Kidney (tissue), 14 donors: ENCODE data around the gene PARP2. TPM values are rescaled to one million over a fixed set of nuclear protein-coding genes. Genes with fewer than 3 reads are reported as not detected.

Experiments used
- DNase-seq, 5 donors: peaks; one replicate each; pipeline ENCODE4 v3.0.0-alpha.2; 2013 to 2020
- FAIRE-seq: peaks from 2 replicates; lab custom pipeline; 2012; peaks lifted over from hg19 to GRCh38; lab: Jason Lieb, UNC
- H3K27ac ChIP-seq, 2 donors: one replicate each; pipeline ENCODE4 v1.7.0; 2013; ENCODE audit warnings: low read depth in 2 of 2, low read length in 2 of 2, inconsistent platforms in 1 of 2
- H3K27me3 ChIP-seq: one replicate; pipeline ENCODE4 v1.7.1; 2013; ENCODE audit warnings: low read length, inconsistent platforms; ENCODE audit not compliant: control insufficient read depth, insufficient read depth
- H3K36me3 ChIP-seq, 3 donors: one replicate each; pipeline versions ENCODE4 v1.7.0 to v1.7.1; 2013; ENCODE audit warnings: low read length in 3 of 3, control low read depth in 1 of 3, inconsistent platforms in 1 of 3; ENCODE audit not compliant: insufficient read depth in 3 of 3, control insufficient read depth in 2 of 3
- H3K4me1 ChIP-seq, 3 donors: one replicate each; pipeline versions ENCODE4 v1.7.0 to v1.7.1; 2013; ENCODE audit warnings: low read length in 3 of 3, inconsistent platforms in 1 of 3, low read depth in 1 of 3; ENCODE audit not compliant: control insufficient read depth in 2 of 3, insufficient read depth in 2 of 3
- H3K4me3 ChIP-seq, 3 donors: one replicate each; pipeline versions ENCODE4 v1.7.0 to v1.8.1; 2013; ENCODE audit warnings: low read length in 3 of 3, control low read depth in 1 of 3, inconsistent platforms in 1 of 3
- H3K9ac ChIP-seq, 3 donors: one replicate each; pipeline versions ENCODE4 v1.7.0 to v1.7.1; 2013; ENCODE audit warnings: low read length in 3 of 3, control low read depth in 1 of 3, inconsistent platforms in 1 of 3
- H3K9me3 ChIP-seq, 3 donors: one replicate each; pipeline versions ENCODE4 v1.7.0 to v1.7.1; 2013; ENCODE audit warnings: low read length in 3 of 3, control low read depth in 1 of 3, inconsistent platforms in 1 of 3; ENCODE audit not compliant: control insufficient read depth in 2 of 3, insufficient read depth in 1 of 3
- intact Hi-C: fragments of 100-400 bp; cut with DNase I; formaldehyde crosslinking; loops from one replicate; pipeline ENCODE4 v1.11.1; 2022
- polyA plus RNA-seq: library from polyadenylated mRNA; stranded (reverse); fragments of 350-450 nt; fragmentation: Illumina TruSeq; extraction: RNeasy Lipid Tissue Mini Kit (QIAGEN cat#74804); gene quantifications from one replicate; pipeline ENCODE4 v1.2.3, GENCODE V29; 2014; ENCODE audit warnings: low read depth, low replicate concordance; ENCODE audit not compliant: insufficient read depth
- total RNA-seq: library from RNA; stranded (reverse); fragmentation: NEBNext Ultra II Directional; extraction: Animal tissue kit (Norgen Biotek cat#: 25700); gene quantifications from one replicate; pipeline ENCODE4 v1.2.1, GENCODE V29; 2021
- TF ChIP-seq, protein P1 (sequence below): IDR thresholded peaks from 3 replicates; pipeline ENCODE4 v1.5.1; 2012; ENCODE audit warnings: mild to moderate bottlenecking, moderate library complexity, borderline replicate concordance; ENCODE audit not compliant: insufficient read depth; ENCODE audit errors: extremely low read depth
- donor health status: control.
- donor health status: control.
- donor health status: control.
- donor health status: control.
- donor health status: control.
- donor health status: DM: yes; HTN: yes; CAD: no.
- donor health status: Normal renal cell carcinoma (clear cell type).

Gene PARP2
- total and polyA plus RNA-seq, 2 donors from 2014 or later = 14.4 to 18.4 TPM

DNA sequence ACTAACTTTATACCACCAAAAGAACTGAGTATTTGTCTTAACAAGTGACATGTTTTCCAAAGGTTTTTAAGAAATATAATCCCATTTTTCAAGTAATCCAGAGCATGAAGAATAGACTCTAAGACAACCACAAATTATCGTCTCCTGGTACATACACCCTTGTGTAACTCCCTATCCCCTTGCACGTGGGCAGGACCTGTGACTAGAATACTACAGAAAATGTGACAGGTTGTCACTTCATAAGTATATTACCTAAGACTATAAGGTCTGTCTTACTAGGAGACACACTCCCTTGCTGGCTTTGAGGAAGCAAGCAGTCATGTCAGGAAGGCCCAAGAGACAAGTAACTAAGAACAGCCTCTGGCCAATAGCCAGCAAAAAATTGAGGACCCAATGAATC is 29.4 kb upstream of the PARP2 start:
- FAIRE-seq = no peak
- H3K36me3 ChIP-seq = peaks cover 5 to 23% (median 21%) of the 10 kb centered on the region in 3 donors
- H3K9ac ChIP-seq = no peak overlapping the region
- H3K4me1 ChIP-seq = no peaks in the 10 kb centered on the region
- no peaks in the 10 kb centered on the region for H3K9me3 ChIP-seq
- no peak for DNase-seq
- intact Hi-C loops = no loop called here
- TF ChIP-seq, protein P1, sequence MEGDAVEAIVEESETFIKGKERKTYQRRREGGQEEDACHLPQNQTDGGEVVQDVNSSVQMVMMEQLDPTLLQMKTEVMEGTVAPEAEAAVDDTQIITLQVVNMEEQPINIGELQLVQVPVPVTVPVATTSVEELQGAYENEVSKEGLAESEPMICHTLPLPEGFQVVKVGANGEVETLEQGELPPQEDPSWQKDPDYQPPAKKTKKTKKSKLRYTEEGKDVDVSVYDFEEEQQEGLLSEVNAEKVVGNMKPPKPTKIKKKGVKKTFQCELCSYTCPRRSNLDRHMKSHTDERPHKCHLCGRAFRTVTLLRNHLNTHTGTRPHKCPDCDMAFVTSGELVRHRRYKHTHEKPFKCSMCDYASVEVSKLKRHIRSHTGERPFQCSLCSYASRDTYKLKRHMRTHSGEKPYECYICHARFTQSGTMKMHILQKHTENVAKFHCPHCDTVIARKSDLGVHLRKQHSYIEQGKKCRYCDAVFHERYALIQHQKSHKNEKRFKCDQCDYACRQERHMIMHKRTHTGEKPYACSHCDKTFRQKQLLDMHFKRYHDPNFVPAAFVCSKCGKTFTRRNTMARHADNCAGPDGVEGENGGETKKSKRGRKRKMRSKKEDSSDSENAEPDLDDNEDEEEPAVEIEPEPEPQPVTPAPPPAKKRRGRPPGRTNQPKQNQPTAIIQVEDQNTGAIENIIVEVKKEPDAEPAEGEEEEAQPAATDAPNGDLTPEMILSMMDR = no peak
- H3K27ac ChIP-seq = no peak overlapping the region
- no peaks in the 10 kb centered on the region for H3K27me3 ChIP-seq
- no peak overlapping the region for H3K4me3 ChIP-seq

DNA sequence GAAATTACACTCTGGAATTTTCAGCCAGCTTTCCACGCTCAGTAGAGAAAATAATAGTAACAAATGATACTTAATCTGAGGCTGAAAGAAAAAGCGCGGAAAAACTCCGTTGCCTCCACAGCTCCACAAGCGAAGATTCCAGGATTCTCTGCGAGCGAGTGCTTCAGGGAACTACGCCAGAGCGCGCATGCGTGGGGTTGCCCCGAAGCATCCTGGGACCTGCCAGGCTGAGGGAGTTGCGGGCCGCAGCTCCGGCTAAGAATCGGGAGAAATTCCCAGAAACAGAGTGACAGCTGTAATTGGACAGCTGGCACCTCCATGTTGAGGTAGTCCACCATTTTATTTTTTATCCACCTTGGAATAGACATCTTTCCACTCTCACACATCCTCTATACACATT is 25.7 kb upstream of the PARP2 start:
- no peak overlapping the region for H3K27ac ChIP-seq
- no peak overlapping the region for H3K9ac ChIP-seq
- peaks cover 5 to 27% (median 14%) of the 10 kb centered on the region in 3 donors for H3K36me3 ChIP-seq
- no peaks in the 10 kb centered on the region for H3K4me1 ChIP-seq
- intact Hi-C loops = no loop called here
- no peaks in the 10 kb centered on the region for H3K9me3 ChIP-seq
- FAIRE-seq (no peak), DNase-seq (no peak)
- H3K4me3 ChIP-seq = no peak overlapping the region
- TF ChIP-seq, protein P1 = no peak
- no peaks in the 10 kb centered on the region for H3K27me3 ChIP-seq

DNA sequence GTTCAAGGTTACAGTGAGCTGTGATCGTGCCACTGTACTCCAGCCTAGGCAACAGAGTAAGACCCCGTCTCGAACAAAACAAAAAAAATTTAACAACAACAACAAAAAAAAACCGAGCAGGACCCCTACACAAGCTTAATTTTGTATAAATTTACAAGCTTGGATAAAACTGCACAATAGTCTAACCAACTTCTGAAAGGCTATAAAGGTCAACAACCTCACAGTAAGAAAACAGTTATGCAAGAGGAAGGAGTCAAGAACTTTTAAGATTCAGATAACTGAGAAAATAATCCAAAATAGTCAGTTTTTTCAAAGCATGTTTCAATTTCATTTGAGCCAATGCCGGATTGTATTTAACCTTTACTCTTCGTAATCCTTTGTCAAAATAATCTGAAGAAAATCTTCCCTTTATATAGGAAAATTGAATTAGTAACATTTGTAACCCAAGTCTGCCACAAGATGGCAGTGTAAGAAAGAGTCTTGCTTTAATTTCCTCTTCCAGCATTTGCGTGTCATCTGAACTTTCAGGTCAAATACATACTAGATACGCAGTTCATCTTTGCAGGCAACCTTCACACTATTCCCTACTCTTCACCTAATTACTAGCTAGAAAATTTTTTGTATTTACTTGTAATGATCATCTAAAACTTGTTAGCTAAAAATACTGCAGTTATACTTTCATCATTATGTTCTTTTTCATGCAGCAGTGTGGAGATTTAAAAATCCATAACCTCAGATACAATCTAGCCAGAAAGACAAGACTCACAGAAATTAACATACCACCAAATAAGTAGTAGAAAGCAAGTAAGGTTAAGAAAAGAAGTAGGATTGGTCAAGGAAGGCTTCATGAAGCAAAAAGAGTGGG is 16.2 kb upstream of the PARP2 start:
- peak overlapping the region in 1 of 3 donors; percentile 52 for H3K9ac ChIP-seq
- peak; percentile 96 for FAIRE-seq
- DNase-seq = peak in 2 of 5 donors; percentile 80 to 88
- H3K36me3 ChIP-seq = peaks cover 4% of the 10 kb centered on the region in 3 donors
- H3K27ac ChIP-seq = peak overlapping the region; percentile 29 to 68
- H3K4me3 ChIP-seq = peak overlapping the region in 2 of 3 donors; percentile 2 to 45
- intact Hi-C loops = loop anchor here (10.0 kb wide), 1 partner anchor 278 kb away; no protein-coding TSS in a partner anchor
- no peaks in the 10 kb centered on the region for H3K27me3 ChIP-seq
- TF ChIP-seq, protein P1 = peak; percentile 61
- H3K4me1 ChIP-seq = peaks cover 0 to 13% (median 6%) of the 10 kb centered on the region in 3 donors
- H3K9me3 ChIP-seq = no peaks in the 10 kb centered on the region
